Neural progenitor cell (in vitro differentiated cells): ENCODE measurements around the gene PHLDB2.

Experiments
- CTCF ChIP-seq: fragments of 200-600 bp; sonication (generic); IDR thresholded peaks from 2 replicates; pipeline ENCODE4 v1.5.1; 2017; ENCODE audit warnings: antibody characterized with exemption, mild to moderate bottlenecking
- EZH2 ChIP-seq: fragments of 200-600 bp; sonication (generic); IDR thresholded peaks from 2 replicates; pipeline ENCODE4 v1.6.1; 2017; ENCODE audit warnings: antibody characterized with exemption, mild to moderate bottlenecking, moderate library complexity
- EZH2phosphoT487 ChIP-seq: fragments of 200-600 bp; sonication (generic); IDR thresholded peaks from 2 replicates; pipeline ENCODE4 v1.6.1; 2017; ENCODE audit warnings: antibody characterized with exemption

GRCh38 chr3:111993038-111993437, 134.0 kb downstream of the PHLDB2 start:
- no peak for TF ChIP-seq CTCF
- TF ChIP-seq EZH2: no peak
- no peak for TF ChIP-seq EZH2phosphoT487
